Subcutaneous abdominal adipose tissue (tissue), 5 donors: Measurements from ENCODE around the gene ANKRD34B.
A peak's percentile ranks its signal among the peaks of the same experiment; 100 is the strongest.

ENCODE experiments used
- H3K27ac ChIP-seq: one replicate; pipeline ENCODE4 v1.7.0; 2013; ENCODE audit warnings: low read depth, mild to moderate bottlenecking, inconsistent platforms, low read length, moderate library complexity
- H3K27me3 ChIP-seq, 5 donors: one replicate each; pipeline ENCODE4 v1.7.0; 2013; ENCODE audit warnings: low read length in 5 of 5, inconsistent platforms in 1 of 5; ENCODE audit not compliant: control insufficient read depth in 5 of 5, insufficient read depth in 4 of 5
- H3K36me3 ChIP-seq, 5 donors: one replicate each; pipeline ENCODE4 v1.7.0; 2013; ENCODE audit warnings: low read length in 5 of 5; ENCODE audit not compliant: control insufficient read depth in 5 of 5, insufficient read depth in 5 of 5
- H3K4me1 ChIP-seq, 5 donors: one replicate each; pipeline ENCODE4 v1.7.0; 2013; ENCODE audit warnings: low read length in 5 of 5, mild to moderate bottlenecking in 3 of 5, moderate library complexity in 1 of 5; ENCODE audit not compliant: control insufficient read depth in 5 of 5, insufficient read depth in 5 of 5
- H3K4me3 ChIP-seq, 5 donors: one replicate each; pipeline ENCODE4 v1.7.0; 2013; ENCODE audit warnings: low read length in 5 of 5, low read depth in 1 of 5
- H3K9ac ChIP-seq, 5 donors: one replicate each; pipeline ENCODE4 v1.7.0; 2013; ENCODE audit warnings: low read length in 5 of 5, mild to moderate bottlenecking in 4 of 5, moderate library complexity in 3 of 5
- H3K9me3 ChIP-seq, 5 donors: one replicate each; pipeline ENCODE4 v1.7.0; 2013; ENCODE audit warnings: low read length in 5 of 5; ENCODE audit not compliant: control insufficient read depth in 5 of 5
- donor health status: healthy.
- donor health status: healthy.
- donor health status: healthy.
- donor health status: healthy.
- donor health status: healthy.

Gene ANKRD34B

GRCh38 chr5:80569961-80570786 is at the start of gene ANKRD34B:
TSS of gene ANKRD34B (minus strand) at chr5:80570280. CDS start at chr5:80560019, 10,261 bp downstream.
- H3K4me1 ChIP-seq, result peaks cover 0 to 19% (median 18%) of the 10 kb centered on the region in 5 donors
- no peak within 1 kb of the TSS for H3K27ac ChIP-seq
- H3K36me3 ChIP-seq, result no peaks in the 10 kb centered on the region
- peaks cover 0 to 5% (median 3%) of the 10 kb centered on the region in 5 donors for H3K9me3 ChIP-seq
- H3K9ac ChIP-seq, result no peak within 1 kb of the TSS
- peaks cover 34 to 51% (median 38%) of the 10 kb centered on the region in 5 donors for H3K27me3 ChIP-seq
- peak within 1 kb of the TSS in 4 of 5 donors; percentile 32 to 70 (median 49) for H3K4me3 ChIP-seq

DNA sequence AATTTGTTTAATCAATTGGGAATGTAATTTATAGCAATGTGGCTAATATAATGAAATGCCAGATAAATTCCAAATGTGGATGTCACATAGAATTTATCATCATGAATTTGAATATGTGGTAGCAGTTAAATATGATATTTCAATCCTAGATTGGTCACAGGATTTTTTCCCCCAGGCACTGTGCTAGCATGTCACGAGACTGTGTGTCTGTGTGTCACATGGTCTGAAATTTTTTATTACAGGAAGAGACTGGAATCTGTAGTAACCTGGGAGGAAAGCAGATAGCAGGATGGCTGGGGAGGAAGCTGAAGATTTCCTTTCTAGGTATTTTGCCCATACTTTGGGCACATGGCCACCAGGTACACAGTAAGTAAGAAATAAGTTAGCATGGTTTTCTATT is 49.0 kb upstream of the ANKRD34B start:
- peaks cover 0 to 4% (median 0%) of the 10 kb centered on the region in 5 donors for H3K36me3 ChIP-seq
- H3K9ac ChIP-seq, result no peak overlapping the region
- no peak overlapping the region for H3K4me3 ChIP-seq
- H3K4me1 ChIP-seq, result no peaks in the 10 kb centered on the region
- H3K27me3 ChIP-seq, result no peaks in the 10 kb centered on the region
- H3K9me3 ChIP-seq, result no peaks in the 10 kb centered on the region
- H3K27ac ChIP-seq, result no peak overlapping the region

DNA sequence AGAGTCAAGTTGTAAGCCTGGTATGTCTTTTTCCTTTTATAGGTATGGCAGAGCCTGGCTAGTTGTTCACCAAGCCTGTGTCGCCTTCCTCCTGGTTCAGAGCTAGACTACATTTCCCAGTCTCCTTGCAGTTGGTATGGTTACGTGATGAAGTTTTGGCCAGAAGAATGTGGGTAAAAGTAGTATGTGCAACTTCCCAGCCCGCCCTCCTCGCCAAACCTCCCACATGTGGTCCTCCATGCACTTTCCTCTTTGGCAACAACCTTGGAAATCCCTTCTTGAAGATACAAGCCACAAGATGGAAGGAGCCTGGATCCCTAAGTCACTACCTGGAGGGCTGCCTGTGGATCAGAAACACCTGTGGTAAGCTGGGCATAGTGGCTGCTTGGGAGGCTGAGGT is 48.4 kb upstream of the ANKRD34B start:
- Histone ChIP-seq H3K36me3 (peaks cover 0 to 4% (median 0%) of the 10 kb centered on the region in 5 donors), H3K9ac (no peak overlapping the region), H3K9me3 (no peaks in the 10 kb centered on the region), H3K27ac (no peak overlapping the region), H3K4me3 (no peak overlapping the region), H3K27me3 (no peaks in the 10 kb centered on the region), H3K4me1 (no peaks in the 10 kb centered on the region)

- Histone ChIP-seq H3K9ac (no peak overlapping the region), H3K27ac (no peak overlapping the region), H3K27me3 (no peaks in the 10 kb centered on the region), H3K4me1 (no peaks in the 10 kb centered on the region), H3K36me3 (peaks cover 0 to 3% (median 0%) of the 10 kb centered on the region in 5 donors), H3K9me3 (peaks cover 0 to 5% (median 0%) of the 10 kb centered on the region in 5 donors), H3K4me3 (no peak overlapping the region)
Observed at GRCh38 chr5:80615266-80615914, 45.3 kb upstream of the ANKRD34B start.

GRCh38 chr5:80609692-80610091 is 39.6 kb upstream of the ANKRD34B start:
- no peak overlapping the region for H3K9ac ChIP-seq
- H3K4me3 ChIP-seq, result no peak overlapping the region
- no peak overlapping the region for H3K27ac ChIP-seq
- H3K4me1 ChIP-seq, result no peaks in the 10 kb centered on the region
- H3K27me3 ChIP-seq, result no peaks in the 10 kb centered on the region
- H3K9me3 ChIP-seq, result peaks cover 0 to 10% (median 6%) of the 10 kb centered on the region in 5 donors
- H3K36me3 ChIP-seq, result no peaks in the 10 kb centered on the region

GRCh38 chr5:80608731-80609130 is 38.7 kb upstream of the ANKRD34B start:
- Histone ChIP-seq H3K4me1 (no peaks in the 10 kb centered on the region), H3K9me3 (peaks cover 0 to 10% (median 6%) of the 10 kb centered on the region in 5 donors), H3K27ac (no peak overlapping the region), H3K36me3 (no peaks in the 10 kb centered on the region), H3K9ac (no peak overlapping the region), H3K4me3 (no peak overlapping the region), H3K27me3 (no peaks in the 10 kb centered on the region)

DNA sequence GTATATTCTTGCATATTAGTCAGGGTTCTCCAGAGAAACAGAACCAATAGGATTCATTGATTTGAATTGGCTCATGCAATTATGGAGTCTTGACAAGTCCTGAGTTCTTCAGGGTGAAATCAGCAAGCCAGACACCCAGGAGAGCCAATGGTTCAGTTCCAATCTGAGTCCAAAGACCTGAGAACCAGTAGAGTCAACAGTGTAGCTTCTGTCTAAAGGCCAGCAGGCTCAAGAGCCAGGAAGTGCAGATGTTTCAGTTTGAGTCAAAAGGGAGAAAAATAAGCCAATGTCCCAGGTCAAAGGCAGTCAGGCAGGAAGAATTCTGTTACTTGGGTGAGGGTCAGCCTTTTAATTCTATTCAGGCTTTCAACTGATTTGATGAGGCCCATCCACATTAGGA is 37.8 kb upstream of the ANKRD34B start:
- H3K4me1 ChIP-seq, result no peaks in the 10 kb centered on the region
- peaks cover 0 to 10% (median 6%) of the 10 kb centered on the region in 5 donors for H3K9me3 ChIP-seq
- no peak overlapping the region for H3K9ac ChIP-seq
- no peak overlapping the region for H3K4me3 ChIP-seq
- H3K27me3 ChIP-seq, result no peaks in the 10 kb centered on the region
- no peaks in the 10 kb centered on the region for H3K36me3 ChIP-seq
- no peak overlapping the region for H3K27ac ChIP-seq

DNA sequence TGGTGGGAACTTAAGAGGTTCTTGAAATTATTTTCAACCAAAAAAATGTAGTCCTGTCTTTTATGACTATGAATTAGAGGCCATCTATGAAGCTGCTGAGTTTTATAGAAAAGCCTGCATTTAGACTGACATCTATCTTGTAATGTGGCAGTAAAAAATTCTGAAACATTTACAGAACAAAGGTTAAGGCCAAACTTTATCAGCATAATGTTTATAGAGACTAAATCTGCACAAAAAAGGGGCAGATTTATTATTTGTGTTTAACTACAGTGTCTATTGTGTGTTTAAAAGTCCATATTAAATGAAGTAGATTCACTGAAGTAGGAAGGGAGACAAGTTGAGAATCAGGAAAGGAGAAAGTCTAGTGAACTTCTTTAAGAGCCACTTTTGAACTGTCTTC is 37.3 kb upstream of the ANKRD34B start:
- Histone ChIP-seq H3K27me3 (no peaks in the 10 kb centered on the region), H3K36me3 (no peaks in the 10 kb centered on the region), H3K4me1 (no peaks in the 10 kb centered on the region), H3K9me3 (peaks cover 0 to 10% (median 6%) of the 10 kb centered on the region in 5 donors), H3K9ac (no peak overlapping the region), H3K27ac (no peak overlapping the region), H3K4me3 (no peak overlapping the region)

DNA sequence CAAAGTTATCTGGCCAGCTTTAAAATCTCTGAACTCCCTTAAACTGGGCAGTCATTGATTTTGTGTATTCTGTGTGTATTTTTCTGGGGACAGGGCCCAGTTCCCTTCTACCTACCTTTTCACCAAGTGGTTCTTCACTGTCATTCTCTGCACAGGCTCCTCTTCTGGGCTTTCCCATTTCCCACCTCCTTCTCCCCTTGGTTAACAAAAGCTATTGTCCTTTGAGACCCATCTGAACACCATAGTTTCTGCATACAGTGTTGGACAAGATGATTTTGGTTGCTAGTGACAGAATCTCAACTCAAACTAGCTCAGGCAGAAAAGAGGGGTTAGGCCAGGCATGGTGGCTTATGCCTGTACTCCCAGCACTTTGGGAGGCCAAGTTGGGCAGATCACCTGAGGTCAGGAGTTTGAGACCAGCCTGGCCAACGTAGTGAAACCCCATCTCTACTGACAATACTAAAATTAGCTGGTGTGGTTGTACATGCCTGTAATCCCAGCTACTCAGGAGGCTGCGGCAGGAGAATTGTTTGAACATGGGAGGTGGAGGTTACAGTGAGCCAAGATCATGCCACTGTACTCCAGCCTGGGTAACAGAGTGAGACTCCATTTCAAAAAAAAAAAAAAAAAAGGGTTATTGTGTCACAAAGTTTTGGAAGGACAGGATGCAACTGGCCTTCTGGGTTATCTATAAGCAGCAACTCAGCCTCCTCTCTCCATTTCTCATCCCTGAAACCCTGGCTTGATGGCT is 31.0 kb upstream of the ANKRD34B start:
- Histone ChIP-seq H3K36me3 (no peaks in the 10 kb centered on the region), H3K4me3 (no peak overlapping the region), H3K4me1 (no peaks in the 10 kb centered on the region), H3K9ac (no peak overlapping the region), H3K9me3 (no peaks in the 10 kb centered on the region), H3K27ac (no peak overlapping the region), H3K27me3 (no peaks in the 10 kb centered on the region)

- H3K9ac ChIP-seq, result no peak overlapping the region
- H3K4me3 ChIP-seq, result no peak overlapping the region
- no peaks in the 10 kb centered on the region for H3K36me3 ChIP-seq
- H3K4me1 ChIP-seq, result peaks cover 0 to 4% (median 0%) of the 10 kb centered on the region in 5 donors
- no peaks in the 10 kb centered on the region for H3K27me3 ChIP-seq
- H3K27ac ChIP-seq, result no peak overlapping the region
- H3K9me3 ChIP-seq, result no peaks in the 10 kb centered on the region
Observed at GRCh38 chr5:80597500-80597899, 27.4 kb upstream of the ANKRD34B start.
